Effector memory CD4-positive, alpha-beta T cell (primary cell): ENCODE measurements around the gene RRP1.

Experiments
- DNase-seq, 3 donors: peaks; one replicate each; pipeline ENCODE4 v3.0.0-alpha.2; 2020
- H3K27ac ChIP-seq: 2 replicates; pipeline ENCODE4 v1.7.0; 2013; ENCODE audit warnings: mild to moderate bottlenecking, low read length, moderate library complexity; ENCODE audit not compliant: insufficient read depth, poor library complexity, severe bottlenecking
- H3K27me3 ChIP-seq: replicated peaks from 2 replicates; pipeline ENCODE4 v1.7.0; 2013; ENCODE audit warnings: mild to moderate bottlenecking, low read length; ENCODE audit not compliant: insufficient read depth, control insufficient read depth, poor library complexity, severe bottlenecking
- H3K36me3 ChIP-seq: 2 replicates; pipeline ENCODE4 v1.7.0; 2013; ENCODE audit warnings: mild to moderate bottlenecking, low read length, moderate library complexity; ENCODE audit not compliant: control insufficient read depth, insufficient read depth
- H3K4me1 ChIP-seq: 2 replicates; pipeline ENCODE4 v1.7.0; 2013; ENCODE audit warnings: low read length, mild to moderate bottlenecking; ENCODE audit not compliant: control insufficient read depth, insufficient read depth, poor library complexity, severe bottlenecking
- H3K4me3 ChIP-seq: 2 replicates; pipeline ENCODE4 v1.7.0; 2013; ENCODE audit warnings: low read length, low read depth, mild to moderate bottlenecking; ENCODE audit not compliant: insufficient read depth, poor library complexity, severe bottlenecking
- H3K9me3 ChIP-seq: 2 replicates; pipeline ENCODE4 v1.7.0; 2013; ENCODE audit warnings: mild to moderate bottlenecking, low read length, moderate library complexity; ENCODE audit not compliant: control insufficient read depth

Gene RRP1

GRCh38 chr21:43849532-43850299 lies 60.3 kb downstream of the RRP1 start:
- Histone ChIP-seq H3K4me1 (no peaks in the 10 kb centered on the region), H3K9me3 (no peaks in the 10 kb centered on the region), H3K4me3 (no peak overlapping the region), H3K27ac (no peak overlapping the region), H3K27me3 (no peaks in the 10 kb centered on the region), H3K36me3 (no peaks in the 10 kb centered on the region)
- DNase-seq: no peak

GRCh38 chr21:43850728-43851295 lies 61.4 kb downstream of the RRP1 start:
- H3K4me3 ChIP-seq: no peak overlapping the region
- no peaks in the 10 kb centered on the region for H3K27me3 ChIP-seq
- no peak overlapping the region for H3K27ac ChIP-seq
- H3K4me1 ChIP-seq: no peaks in the 10 kb centered on the region
- H3K36me3 ChIP-seq: no peaks in the 10 kb centered on the region
- no peak for DNase-seq
- no peaks in the 10 kb centered on the region for H3K9me3 ChIP-seq

- no peak overlapping the region for H3K4me3 ChIP-seq
- H3K36me3 ChIP-seq: no peaks in the 10 kb centered on the region
- H3K27ac ChIP-seq: no peak overlapping the region
- no peaks in the 10 kb centered on the region for H3K9me3 ChIP-seq
- no peaks in the 10 kb centered on the region for H3K4me1 ChIP-seq
- no peak for DNase-seq
- no peaks in the 10 kb centered on the region for H3K27me3 ChIP-seq
Measured at GRCh38 chr21:43851593-43851992, 62.2 kb downstream of the RRP1 start.

- Histone ChIP-seq H3K27ac (no peak overlapping the region), H3K9me3 (no peaks in the 10 kb centered on the region), H3K4me1 (no peaks in the 10 kb centered on the region), H3K4me3 (no peak overlapping the region), H3K27me3 (no peaks in the 10 kb centered on the region), H3K36me3 (no peaks in the 10 kb centered on the region)
- DNase-seq: no peak
Measured at GRCh38 chr21:43853851-43854772, 64.7 kb downstream of the RRP1 start.
